HG03060 (cell line): ENCODE results near the gene ZNF750.

Experiments
- ATAC-seq: cut with Tn5 transposase; IDR thresholded peaks from one replicate; pipeline ENCODE4 v1.9.1; 2021; ENCODE audit warnings: low read depth, moderate number of reproducible peaks; ENCODE audit not compliant: unreplicated experiment

The ZNF750 gene

DNA sequence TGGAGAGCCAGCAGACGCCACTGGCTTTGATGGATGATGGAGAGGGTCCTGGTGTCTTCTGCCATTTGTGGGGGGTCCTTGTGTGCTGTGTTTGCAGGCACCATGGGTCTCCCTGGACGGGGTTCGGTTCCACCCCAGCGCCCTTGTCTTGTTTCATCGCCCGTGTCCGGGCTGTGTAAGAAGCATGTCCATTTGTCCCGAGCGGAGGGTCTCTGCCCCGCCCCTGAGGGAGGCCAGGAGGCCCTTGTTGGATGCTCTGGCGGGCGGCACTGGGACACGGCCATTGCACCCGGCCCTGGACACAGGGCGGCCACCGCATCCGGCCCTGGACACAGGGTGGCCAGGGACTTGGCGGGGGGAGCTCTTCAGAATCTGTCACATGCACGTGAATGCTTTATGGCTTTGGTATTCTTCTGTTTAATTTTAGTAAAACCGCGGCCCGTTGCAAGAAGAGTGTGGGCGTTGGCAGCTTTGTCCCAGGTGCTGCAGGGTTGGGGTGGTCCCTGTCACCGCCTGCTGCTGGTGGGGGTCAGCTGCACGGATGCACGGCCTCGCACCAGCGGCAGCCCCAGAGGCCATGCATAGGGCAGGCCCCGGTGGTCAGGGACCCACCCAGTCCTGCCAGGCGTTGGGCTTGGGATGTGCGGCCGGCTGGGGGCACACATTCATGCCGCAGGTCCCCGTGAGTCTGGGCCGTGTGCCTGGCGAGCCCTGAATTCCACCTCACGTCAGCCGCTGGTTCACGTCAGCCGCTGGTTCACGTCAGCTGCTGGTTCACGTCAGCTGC lies 21.0 kb upstream of the ZNF750 start:
- ATAC-seq = no peak

DNA sequence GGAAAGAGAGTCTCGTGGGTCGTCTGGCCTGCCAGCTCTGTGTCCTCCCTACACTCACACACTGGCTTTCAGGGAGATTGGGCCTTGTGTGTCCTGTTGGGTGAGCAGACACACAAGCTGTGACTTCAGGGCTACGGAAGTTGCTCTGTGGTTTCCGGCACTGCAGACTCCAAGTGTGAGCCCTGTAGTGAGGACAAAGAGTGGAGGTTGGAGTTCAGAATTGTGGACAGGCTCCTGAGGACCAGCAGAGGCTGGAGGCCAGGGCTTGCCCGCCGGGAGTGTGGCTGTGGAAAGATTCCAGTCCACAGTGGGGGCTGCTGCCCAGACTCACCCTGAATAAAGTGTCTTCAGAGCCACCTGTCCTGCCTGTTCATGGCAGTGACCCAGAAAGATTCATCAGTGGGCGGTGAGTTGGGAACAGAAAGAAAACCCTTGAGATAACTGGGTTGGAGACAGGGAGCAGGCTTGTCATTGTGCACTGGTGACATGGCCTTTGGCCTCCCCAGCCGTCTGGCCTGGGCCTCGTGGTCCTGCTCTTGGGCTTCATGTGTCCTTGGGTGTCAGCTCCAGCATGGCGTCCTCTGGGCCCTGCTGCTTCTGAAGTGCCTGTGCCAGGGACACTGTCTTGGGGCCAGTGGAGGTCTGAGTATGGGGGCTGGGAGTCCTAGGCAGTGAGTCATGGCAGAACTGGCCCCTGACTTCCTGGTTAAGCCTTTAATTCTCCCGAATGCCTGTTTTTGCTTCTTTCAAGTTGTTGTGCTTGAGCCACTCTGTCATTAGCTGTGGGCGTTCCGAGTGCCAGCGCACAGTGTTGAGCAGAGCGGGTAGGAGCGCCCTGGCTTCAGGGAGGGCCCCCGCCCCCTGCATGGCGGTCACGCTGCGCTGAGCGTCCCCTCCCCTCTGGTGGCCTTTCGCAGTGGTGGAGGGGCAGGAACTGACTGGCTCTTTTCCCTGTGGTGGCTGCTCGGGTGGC lies 19.9 kb upstream of the ZNF750 start:
- peak; percentile 25 for ATAC-seq

DNA sequence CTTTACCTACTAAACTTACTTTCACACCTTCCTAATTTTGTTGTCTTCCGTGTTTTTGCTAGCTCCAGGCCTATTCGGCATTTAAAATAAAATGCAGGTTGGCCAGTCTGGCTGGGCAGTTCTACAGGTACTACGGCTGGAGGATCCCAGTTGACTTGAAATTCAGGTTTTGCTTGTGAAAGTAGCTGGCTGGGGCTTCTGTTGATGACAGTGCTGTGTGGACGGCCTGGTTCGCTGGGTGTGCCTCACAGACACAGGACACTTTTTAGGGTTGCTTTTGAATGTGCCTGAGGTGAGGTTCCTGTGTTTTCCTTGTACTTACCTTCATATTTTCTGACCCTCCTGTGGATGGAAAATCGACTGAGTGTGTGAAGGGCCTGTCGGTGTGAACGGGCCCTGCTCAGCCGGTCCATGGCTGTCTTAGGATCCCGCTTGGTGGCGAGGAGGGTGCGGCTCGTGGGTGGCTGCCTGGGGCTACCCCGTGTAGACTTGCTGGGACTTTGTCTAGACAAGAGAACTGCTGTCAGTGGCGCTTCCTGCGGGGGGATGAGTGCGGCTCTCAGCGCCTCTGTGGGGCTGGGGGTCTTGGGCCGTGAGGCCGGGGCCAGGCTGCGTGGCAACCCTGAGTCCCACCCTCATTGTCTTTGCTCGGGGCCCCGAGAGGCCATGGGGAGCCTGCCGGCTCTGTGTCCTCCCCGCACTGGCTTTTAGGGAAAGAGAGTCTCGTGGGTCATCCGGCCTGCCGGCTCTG lies 18.7 kb upstream of the ZNF750 start:
- no peak for ATAC-seq

DNA sequence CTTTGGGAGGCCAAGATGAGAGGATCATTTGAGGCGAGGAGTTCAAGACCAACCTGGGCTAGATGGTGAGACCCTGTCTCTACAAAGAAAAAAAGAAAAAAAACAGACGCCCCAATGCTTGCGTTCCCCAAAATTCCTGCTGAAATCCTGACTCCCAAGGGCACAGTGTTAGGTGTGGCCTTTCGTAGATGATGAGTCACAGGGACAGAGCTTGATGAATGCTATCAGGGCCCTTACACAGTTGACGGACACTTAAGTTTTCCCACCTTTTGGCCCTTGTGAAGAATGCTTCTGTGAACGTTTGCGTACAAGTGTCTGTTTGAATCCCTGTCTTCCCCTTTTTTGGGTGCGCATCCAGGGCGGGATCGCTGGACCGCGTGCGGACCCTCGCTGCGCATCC lies 16.5 kb upstream of the ZNF750 start:
- no peak for ATAC-seq

DNA sequence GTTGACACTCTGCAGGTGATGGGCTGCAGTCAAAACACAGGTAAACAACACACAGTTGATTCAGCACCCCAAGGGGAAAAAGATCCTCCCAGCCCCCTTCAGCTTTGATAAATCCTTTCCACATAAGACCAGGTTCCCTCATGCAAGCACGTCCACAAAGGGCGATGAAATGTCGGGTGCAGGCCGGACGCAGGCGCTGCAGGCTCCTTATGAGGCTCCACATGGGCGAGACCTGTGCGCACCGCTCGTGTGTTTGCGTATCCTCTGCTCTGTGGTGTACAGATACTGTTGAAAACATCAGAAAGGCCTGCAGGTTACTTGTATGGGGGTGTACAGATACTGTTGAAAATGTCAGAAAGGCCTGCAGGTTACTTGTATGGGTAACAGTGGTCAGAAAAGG lies 14.4 kb upstream of the ZNF750 start:
- ATAC-seq = no peak

DNA sequence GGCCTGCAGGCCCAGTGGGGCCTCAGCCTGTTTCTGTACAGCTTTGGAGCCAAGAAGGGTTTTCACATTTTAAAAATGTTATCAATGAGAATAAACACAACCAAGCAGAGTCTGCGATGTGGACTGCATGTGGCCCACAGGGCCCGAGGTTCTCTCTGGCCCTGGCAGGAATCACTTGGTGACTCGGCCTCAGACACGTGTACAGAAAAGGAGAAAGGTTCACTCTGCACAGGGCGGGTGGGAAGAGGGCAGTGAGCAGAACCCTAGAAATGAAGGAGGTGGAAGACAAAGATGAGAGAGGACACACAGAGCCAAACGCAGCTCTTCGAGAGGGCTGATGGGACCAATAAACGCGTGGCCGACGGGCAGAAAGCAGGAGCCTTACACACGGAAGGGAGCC lies 11.6 kb upstream of the ZNF750 start:
- ATAC-seq = no peak

DNA sequence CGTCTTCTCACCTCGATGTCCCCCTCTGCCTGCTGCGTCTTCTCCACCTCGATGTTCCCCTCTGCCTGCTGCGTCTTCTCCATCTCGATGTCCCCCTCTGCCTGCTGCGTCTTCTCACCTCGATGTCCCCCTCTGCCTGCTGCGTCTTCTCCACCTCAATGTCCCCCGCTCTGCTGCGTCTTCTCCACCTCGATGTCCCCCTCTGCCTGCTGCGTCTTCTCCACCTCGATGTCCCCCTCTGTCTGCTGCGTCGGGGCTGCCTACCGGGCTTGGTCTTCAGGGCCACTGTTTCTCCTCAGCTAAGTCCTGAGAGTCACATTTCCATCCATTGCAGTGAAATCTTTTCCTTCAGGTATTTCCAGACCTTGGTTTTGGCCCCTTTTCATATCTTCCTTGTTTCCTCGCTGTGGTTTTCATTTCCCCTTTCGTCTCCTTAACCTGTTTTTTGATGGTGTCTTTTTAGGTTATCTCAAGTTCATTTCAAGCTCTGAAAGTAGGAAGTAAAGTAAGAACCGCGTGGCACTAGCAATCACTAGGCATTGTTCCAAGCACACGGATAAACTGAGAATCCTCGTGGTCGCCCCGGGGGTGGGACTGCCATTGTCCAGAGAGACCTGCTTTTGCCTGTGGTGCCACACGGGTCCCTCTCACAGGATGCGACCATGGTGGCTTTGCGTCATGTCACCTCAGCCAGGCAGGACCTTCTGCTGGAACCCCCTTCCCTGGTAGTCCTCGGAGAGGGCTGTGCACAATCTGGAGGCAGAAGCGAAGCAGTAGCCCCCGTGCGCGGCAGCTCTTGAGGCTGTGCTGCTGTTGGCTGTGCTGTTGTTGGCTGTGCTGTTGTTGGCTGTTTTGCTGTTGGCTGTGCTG lies 9.5 kb upstream of the ZNF750 start:
- ATAC-seq = no peak

DNA sequence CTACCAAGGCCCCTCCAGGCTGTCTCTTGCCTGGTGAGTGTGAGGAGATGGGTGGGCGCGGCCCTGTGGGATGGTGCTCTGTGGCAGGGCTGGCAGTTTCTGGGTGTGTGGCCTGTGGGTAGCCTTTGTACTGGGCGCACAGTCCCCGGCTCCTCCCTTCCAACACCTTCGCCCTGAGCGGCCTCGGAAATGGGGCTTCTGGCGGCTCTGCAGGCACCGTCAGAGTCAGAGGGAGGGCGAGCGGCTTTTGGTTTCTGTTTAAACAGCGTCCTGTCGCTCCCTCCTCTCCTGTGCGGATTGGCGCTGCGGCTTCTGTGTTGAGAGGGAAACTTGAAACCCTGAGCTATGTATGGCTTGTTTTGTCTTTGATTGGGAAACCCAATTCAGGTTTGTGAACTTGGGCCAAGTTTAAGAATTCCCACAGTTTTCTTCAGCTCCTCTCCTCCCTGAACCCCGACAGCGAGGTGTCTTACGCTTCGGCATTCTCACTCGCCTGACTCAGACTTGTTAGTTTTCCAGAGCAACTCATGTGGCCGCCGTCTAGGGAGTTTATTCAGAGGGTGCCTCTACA lies 8.3 kb upstream of the ZNF750 start:
- ATAC-seq = no peak

DNA sequence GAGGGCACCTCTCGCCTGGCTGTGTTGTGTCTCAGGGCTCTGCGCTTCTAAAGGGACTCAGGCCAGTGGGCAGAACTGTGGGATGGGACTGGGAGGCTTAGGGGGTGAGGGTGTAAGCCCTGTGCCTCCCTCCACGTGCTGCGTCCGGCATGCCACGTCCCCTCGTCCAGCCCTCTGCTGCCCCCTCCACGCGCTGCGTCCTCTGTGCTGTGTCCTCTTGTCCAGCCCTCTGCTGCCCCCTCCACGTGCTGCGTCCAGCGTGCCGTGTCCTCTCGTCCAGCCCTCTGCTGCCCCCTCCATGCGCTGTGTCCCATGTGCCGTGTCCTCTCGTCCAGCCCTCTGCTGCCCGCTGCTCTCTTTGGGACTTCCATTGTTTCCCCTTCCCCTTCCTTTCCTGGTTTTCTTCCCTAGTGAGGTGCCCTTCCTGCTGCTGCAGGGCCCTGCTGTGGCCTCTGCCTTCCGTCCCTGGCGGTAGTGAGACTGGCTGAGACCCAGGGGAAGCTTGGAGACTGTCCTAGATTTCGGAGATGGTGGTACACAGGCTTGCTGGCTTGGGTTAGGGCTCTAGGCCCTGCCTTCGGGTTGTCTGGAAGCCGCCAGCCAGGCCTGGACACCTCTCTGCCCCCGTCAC lies 6.4 kb upstream of the ZNF750 start:
- ATAC-seq = no peak

DNA sequence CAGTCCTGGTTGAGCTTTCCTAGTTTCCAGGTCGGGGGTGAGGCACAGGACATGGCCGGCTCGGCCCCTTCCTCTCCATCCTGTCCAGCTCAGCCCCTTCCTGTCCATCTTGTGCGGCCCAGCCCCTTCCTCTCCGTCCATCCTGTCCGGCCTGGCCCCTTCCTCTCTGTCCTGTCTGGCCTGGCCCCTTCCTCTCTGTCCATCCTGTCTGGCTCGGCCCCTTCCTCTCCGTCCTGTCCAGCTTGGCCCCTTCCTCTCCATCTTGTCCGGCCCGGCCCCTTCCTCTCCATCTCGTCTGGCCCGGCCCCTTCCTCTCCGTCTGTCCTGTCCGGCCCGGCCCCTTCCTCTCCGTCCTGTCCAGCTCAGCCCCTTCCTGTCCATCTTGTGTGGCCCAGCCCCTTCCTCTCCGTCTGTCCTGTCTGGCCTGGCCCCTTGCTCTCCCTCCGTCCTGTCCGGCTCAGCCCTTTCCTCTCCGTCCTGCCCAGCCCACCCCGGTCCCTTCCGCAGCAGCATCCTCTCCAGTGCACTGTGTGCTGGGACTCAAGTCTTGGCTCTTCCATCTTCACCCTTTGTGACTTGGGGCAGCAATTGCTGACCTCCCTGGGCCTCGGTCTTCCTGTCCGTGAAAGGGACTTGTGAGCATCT lies 5.5 kb upstream of the ZNF750 start:
- ATAC-seq = no peak

DNA sequence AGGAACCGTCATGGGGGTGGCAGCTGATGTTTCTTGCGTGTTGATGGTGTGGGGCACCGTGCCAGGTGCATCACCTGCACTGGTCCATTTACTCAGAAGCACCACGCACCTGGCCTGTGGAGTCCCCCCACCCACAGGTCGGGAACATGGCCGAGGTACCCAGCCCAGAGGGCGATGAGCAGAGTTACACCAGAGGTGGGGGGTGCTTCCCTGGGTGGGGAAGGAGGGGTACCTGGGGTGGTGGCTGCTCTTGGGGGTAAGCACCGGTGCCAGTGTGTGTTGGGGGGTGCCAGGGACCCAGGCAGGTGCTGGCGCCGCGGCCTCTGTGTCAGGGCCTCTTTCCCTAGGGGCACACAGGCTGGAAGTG lies 5.0 kb upstream of the ZNF750 start:
- no peak for ATAC-seq

DNA sequence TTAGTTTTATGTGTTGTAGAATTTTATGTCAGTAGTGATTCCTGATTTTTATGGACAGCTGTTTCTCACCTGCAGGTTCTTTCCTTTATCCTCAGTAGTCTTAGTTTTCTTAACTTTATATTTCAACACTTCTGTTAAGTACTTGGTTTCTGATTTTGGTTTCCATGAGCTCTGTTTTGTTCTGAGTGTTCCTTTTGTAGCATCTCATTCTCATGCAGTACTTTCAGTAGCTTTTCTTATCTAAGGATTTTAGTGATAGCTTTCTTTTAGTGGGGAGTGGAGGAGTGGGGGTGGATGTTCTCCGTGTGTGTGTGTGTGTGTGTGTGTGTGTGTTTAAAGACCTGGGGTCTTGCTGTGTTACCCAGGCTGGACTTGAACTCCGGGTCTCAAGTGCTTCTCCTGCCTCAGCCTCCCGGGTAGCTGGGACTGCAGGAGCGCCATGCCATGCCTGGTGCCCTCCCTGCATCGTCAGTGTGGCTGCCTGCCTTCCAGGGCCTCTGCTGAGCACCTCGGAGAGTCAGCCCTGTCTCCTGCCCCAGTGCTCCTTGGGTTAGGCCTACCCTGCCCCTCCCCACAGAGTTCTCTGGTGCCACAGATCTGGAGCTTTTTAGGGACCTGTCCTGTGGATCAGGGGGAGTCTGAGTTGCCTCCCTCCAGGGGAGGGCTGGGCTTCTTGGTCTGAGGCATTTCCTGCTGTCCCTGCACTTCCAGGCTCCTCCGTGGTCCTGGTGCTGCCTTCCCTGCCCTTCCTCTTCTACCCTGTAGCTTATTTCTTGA lies 4.3 kb upstream of the ZNF750 start:
- no peak for ATAC-seq

DNA sequence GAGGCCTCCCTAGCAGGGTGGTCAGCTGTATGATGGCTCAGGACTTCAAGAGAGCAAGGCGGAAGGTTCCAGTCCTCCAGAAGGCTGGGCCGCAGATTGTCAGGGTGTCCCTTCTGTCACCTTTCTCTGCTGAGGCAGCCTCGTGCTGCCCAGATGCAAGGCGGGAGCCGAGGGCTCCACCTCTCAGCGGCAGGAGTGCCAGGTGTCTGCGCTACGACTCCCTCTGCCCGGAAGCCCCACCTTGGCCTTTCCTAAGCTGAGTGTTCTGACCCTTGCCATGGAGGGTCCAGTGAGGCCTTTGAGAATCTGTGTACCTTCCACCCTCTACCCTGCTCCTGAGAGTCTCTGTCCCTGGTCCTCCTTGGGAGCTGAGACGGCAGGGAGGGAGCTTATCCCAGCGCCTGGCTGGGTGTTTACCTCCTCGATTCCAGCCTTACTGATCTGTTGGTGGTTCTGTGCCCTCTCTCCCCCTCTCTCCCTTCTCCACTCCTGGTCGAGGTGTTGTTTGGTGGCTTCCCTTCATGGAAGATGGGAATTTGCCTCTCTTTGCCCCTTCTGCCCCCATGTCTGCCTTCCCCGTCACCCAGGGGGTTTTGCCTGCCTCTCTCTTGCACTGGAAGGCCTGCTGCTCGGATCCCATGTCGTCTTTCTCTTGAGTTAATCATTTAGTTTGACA lies 2.2 kb upstream of the ZNF750 start:
- no peak for ATAC-seq

DNA sequence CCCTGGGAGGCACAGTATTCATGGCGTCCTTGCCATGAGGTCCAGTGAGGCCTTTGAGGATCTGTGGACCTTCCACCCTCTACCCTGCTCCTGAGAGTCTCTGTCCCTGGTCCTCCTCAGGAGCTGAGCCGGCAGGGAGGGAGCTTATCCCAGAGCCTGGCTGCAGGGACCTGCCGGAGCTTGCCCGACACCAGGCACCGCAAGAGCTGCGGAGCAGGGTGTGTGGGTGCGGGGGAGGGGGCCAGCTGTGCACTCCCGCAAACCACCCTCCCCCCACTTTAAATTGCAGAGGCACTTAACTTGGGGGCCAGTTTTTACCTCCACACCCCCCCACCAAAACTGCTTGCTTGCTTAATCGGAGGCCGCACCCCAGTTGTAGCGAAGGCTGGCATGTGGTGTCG lies 609 bp upstream of the ZNF750 start:
- no peak for ATAC-seq

DNA sequence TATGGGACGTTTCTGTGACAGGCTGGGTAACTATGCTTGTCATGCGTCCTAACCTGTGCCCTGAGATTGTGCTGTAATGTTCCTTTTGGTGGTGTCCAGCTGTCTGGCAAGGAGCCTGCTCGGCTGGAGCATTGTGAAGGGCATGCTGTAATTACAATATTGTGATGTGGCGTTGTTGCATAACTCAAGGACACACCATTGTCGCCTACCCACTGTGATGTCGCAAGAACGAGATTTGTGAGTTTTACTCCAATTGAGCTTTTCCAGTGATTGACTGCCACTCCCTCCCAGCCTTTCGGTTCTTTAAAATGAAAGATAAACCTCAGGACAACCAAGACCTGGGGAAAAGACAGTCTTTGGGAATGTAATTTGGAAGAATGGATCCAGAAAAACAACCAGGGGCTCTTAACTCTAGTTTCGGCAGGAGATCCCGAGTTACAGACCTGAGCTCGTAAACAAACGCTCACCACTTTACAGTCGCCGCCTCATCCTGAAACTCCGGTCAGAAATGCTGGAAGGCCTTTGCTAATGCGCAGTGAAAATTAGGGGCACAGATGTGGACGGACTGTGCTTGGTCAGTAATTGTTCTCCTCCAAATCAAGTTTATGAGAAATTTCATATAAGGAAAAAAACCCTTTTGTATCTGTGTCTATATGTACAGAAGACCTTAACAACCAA lies 1.3 kb downstream of the ZNF750 start:
- no peak for ATAC-seq

DNA sequence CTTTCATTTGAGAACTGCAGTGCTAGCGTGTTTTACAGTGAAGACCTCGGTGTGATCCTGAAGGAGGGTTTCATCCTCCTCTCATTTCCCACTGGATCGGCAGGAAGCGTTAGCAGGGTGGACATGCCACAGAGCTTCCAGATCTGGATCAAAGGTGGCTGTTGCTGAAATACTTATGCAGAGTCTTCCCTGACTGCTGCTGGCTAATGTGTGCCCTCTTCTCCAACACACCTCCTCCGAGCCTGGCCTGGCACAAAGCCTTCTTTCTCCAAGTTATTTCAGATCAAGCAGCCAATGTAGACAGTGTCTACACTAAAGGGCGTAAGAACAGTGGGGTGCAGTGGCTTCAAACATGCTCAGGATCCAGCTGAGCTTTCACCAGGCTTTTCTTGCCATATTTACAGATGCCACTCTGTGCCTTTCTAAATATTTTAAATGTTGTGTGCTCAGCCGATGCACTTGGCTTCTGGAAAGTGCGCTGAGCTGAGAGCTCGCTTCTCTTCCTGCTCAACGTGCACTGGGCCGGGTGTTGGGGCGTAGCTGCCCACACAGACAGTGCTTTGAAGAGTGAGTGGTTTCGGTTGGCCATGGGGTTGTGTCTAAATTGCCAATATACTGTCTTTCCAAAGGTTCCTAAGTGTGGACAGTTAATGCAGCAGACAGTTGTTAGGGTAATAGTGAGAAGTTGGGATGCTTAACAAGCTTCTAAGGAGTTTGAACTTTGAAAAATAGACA lies 2.1 kb downstream of the ZNF750 start:
- ATAC-seq = no peak
